ENCODE data around the gene ATP11A. TPM values are rescaled to one million over a fixed set of nuclear protein-coding genes. Genes with fewer than 3 reads are reported as not detected.

ATP11A gene
- total RNA-seq, 2 experiments from 2014 or later = 28.8 to 30.2 TPM

GRCh38 chr13:112772539-112772909 is 82.7 kb downstream of the ATP11A start:
- Mint-ChIP-seq H3K4me3 (no peak overlapping the region), H3K27ac (no peak overlapping the region), H3K27me3 (no peaks in the 10 kb centered on the region), H3K4me1 (ENCODE audit: low read depth) (peaks cover 22% of the 10 kb centered on the region), H3K9me3 (peaks cover 1% of the 10 kb centered on the region), H3K36me3 (ENCODE audit: low read depth) (peaks cover 2% of the 10 kb centered on the region)
- intact Hi-C loops (cut with micrococcal nuclease) = no loop called here
- ChIA-PET POLR2A (no interaction called here), CTCF (no interaction called here)
- no peak for TF ChIP-seq CTCF (IDR thresholded peaks at IDR 0.05)
- DNase-seq = no peak
- ATAC-seq = no peak

GRCh38 chr13:112772929-112773328 is 83.1 kb downstream of the ATP11A start:
- POLR2A ChIA-PET = no interaction called here
- TF ChIP-seq CTCF (IDR thresholded peaks at IDR 0.05) = no peak
- CTCF ChIA-PET = no interaction called here

GRCh38 chr13:112773601-112774447 is 84.0 kb downstream of the ATP11A start:
- Mint-ChIP-seq H3K27ac (no peak overlapping the region), H3K36me3 (ENCODE audit: low read depth) (no peaks in the 10 kb centered on the region), H3K4me3 (no peak overlapping the region), H3K9me3 (no peaks in the 10 kb centered on the region), H3K27me3 (no peaks in the 10 kb centered on the region), H3K4me1 (ENCODE audit: low read depth) (peaks cover 9% of the 10 kb centered on the region)
- DNase-seq (no peak), ATAC-seq (no peak)
- ChIA-PET POLR2A (no interaction called here), CTCF (no interaction called here)
- intact Hi-C loops (cut with micrococcal nuclease) = no loop called here
- TF ChIP-seq CTCF (IDR thresholded peaks at IDR 0.05) = no peak

More at GRCh38 chr13:112772929-112773328, 83.1 kb downstream of the ATP11A start:
- DNase-seq (no peak), ATAC-seq (no peak)
- no peak overlapping the region for H3K4me3 Mint-ChIP-seq
- H3K36me3 Mint-ChIP-seq (ENCODE audit: low read depth) = peaks cover under 1% of the 10 kb centered on the region
- H3K27ac Mint-ChIP-seq = no peak overlapping the region
- peaks cover under 1% of the 10 kb centered on the region for H3K9me3 Mint-ChIP-seq
- H3K4me1 Mint-ChIP-seq (ENCODE audit: low read depth) = peaks cover 18% of the 10 kb centered on the region
- intact Hi-C loops (cut with micrococcal nuclease) = no loop called here
- no peaks in the 10 kb centered on the region for H3K27me3 Mint-ChIP-seq

GRCh38 chr13:112774448-112774792 is 84.6 kb downstream of the ATP11A start:
- ChIA-PET CTCF (interaction anchor here (1.3 kb wide), 1 partner anchor 133 kb away, joined by 3 read pairs; no protein-coding TSS in a partner anchor), POLR2A (no interaction called here)
- no peak for TF ChIP-seq CTCF (IDR thresholded peaks at IDR 0.05)
- H3K4me3 Mint-ChIP-seq = no peak overlapping the region
- no peaks in the 10 kb centered on the region for H3K27me3 Mint-ChIP-seq
- peaks cover 4% of the 10 kb centered on the region for H3K4me1 Mint-ChIP-seq (ENCODE audit: low read depth)
- H3K9me3 Mint-ChIP-seq = no peaks in the 10 kb centered on the region
- ATAC-seq = no peak
- no peak overlapping the region for H3K27ac Mint-ChIP-seq
- no peaks in the 10 kb centered on the region for H3K36me3 Mint-ChIP-seq (ENCODE audit: low read depth)
- intact Hi-C loops (cut with micrococcal nuclease) = no loop called here
- no peak for DNase-seq

GRCh38 chr13:112774829-112775565 is 85.2 kb downstream of the ATP11A start:
- Mint-ChIP-seq H3K9me3 (no peaks in the 10 kb centered on the region), H3K4me3 (no peak overlapping the region), H3K4me1 (ENCODE audit: low read depth) (no peaks in the 10 kb centered on the region), H3K27ac (no peak overlapping the region), H3K36me3 (ENCODE audit: low read depth) (no peaks in the 10 kb centered on the region), H3K27me3 (no peaks in the 10 kb centered on the region)
- no peak for TF ChIP-seq CTCF (IDR thresholded peaks at IDR 0.05)
- no peak for ATAC-seq
- intact Hi-C loops (cut with micrococcal nuclease) = no loop called here
- no peak for DNase-seq
- ChIA-PET POLR2A (no interaction called here), CTCF (interaction anchor here (1.3 kb wide), 1 partner anchor 134 kb away, joined by 3 read pairs; no protein-coding TSS in a partner anchor)
